HEK293T (cell line): ENCODE results near the gene PIAS1.

ENCODE experiments used
- BHLHE40 ChIP-seq: fragments of 450-650 bp; IDR thresholded peaks from 2 replicates; pipeline ENCODE4 v1.6.1; 2016; ENCODE audit warnings: mild to moderate bottlenecking, moderate library complexity, borderline replicate concordance
- ELF4 ChIP-seq: fragments of 450-650 bp; IDR thresholded peaks from 2 replicates; pipeline ENCODE4 v1.6.1; 2017; ENCODE audit warnings: antibody characterized with exemption

GRCh38 chr15:68124700-68125099 is 70.6 kb downstream of the PIAS1 start:
- no peak for TF ChIP-seq ELF4
- no peak for TF ChIP-seq BHLHE40
